Uterus (tissue), 2 donors: ENCODE measurements around the gene ATR.

Experiments used
- CTCF ChIP-seq, 4 experiments: fragments of 200-600 bp in 2 of 4; fragments of 450-650 bp in 2 of 4; sonication (generic) in 2 of 4; IDR thresholded peaks; one replicate each; pipeline ENCODE4 v1.5.1; 2016 to 2019; ENCODE audit warnings: antibody characterized with exemption in 4 of 4, mild to moderate bottlenecking in 2 of 4, moderate library complexity in 1 of 4
- POLR2A ChIP-seq, 2 donors: fragments of 450-650 bp; IDR thresholded peaks; one replicate each; pipeline ENCODE4 v1.6.1; 2016; ENCODE audit warnings: antibody characterized with exemption in 2 of 2, mild to moderate bottlenecking in 1 of 2, moderate library complexity in 1 of 2

GRCh38 chr3:142509079-142509478, 69.5 kb downstream of the ATR start:
- no peak for TF ChIP-seq CTCF (IDR thresholded peaks at IDR 0.05)
- TF ChIP-seq POLR2A (IDR thresholded peaks at IDR 0.05): no peak
